HG02885 (cell line): Measurements from ENCODE around the gene PVALB.

Source experiments
- ATAC-seq: cut with Tn5 transposase; IDR thresholded peaks from one replicate; pipeline ENCODE4 v1.9.1; 2021; ENCODE audit warnings: mild to moderate bottlenecking; ENCODE audit not compliant: unreplicated experiment, poor library complexity

PVALB gene

GRCh38 chr22:36850056-36850455 lies 33.2 kb upstream of the PVALB start:
- ATAC-seq: no peak

GRCh38 chr22:36846949-36847348 lies 30.1 kb upstream of the PVALB start:
- no peak for ATAC-seq

- no peak for ATAC-seq
These were observed 29.4 kb upstream of the PVALB start for GRCh38 chr22:36846271-36846670.

GRCh38 chr22:36840106-36840505 lies 23.3 kb upstream of the PVALB start:
- no peak for ATAC-seq

GRCh38 chr22:36839356-36840073 lies 22.7 kb upstream of the PVALB start:
- no peak for ATAC-seq

GRCh38 chr22:36838119-36839030 lies 21.5 kb upstream of the PVALB start:
- no peak for ATAC-seq

GRCh38 chr22:36835903-36836302 lies 19.1 kb upstream of the PVALB start:
- no peak for ATAC-seq

GRCh38 chr22:36833073-36833472 lies 16.2 kb upstream of the PVALB start:
- no peak for ATAC-seq

- no peak for ATAC-seq
These were observed 14.9 kb upstream of the PVALB start for GRCh38 chr22:36831717-36832116.

- no peak for ATAC-seq
These were observed 14.4 kb upstream of the PVALB start for GRCh38 chr22:36831206-36831605.

GRCh38 chr22:36830601-36831000 lies 13.8 kb upstream of the PVALB start:
- ATAC-seq: no peak

- ATAC-seq: no peak
These were observed 12.7 kb upstream of the PVALB start for GRCh38 chr22:36829370-36830002.

- ATAC-seq: no peak
These were observed 12.0 kb upstream of the PVALB start for GRCh38 chr22:36828815-36829214.

- no peak for ATAC-seq
These were observed 9.4 kb upstream of the PVALB start for GRCh38 chr22:36826262-36826661.

- no peak for ATAC-seq
These were observed 7.8 kb upstream of the PVALB start for GRCh38 chr22:36824655-36825054.

GRCh38 chr22:36823186-36823839 lies 6.5 kb upstream of the PVALB start:
- ATAC-seq: no peak

- ATAC-seq: no peak
These were observed 5.7 kb upstream of the PVALB start for GRCh38 chr22:36822581-36822980.

- ATAC-seq: no peak
These were observed 2.3 kb upstream of the PVALB start for GRCh38 chr22:36819112-36819511.

- ATAC-seq: no peak
These were observed 1.3 kb upstream of the PVALB start for GRCh38 chr22:36818010-36818642.

GRCh38 chr22:36817525-36817848 lies 652 bp upstream of the PVALB start:
- no peak for ATAC-seq

- ATAC-seq: no peak
These were observed 548 bp downstream of the PVALB start for GRCh38 chr22:36816339-36816635.
